ACC112 (cell line): Measurements from ENCODE around the gene LMAN2L.

Experiments used
- H2AFZ ChIP-seq: fragments of 200-600 bp; sonication (generic); one replicate; pipeline ENCODE4 v1.6.0; 2017; ENCODE audit warnings: antibody characterized with exemption, low read length; ENCODE audit not compliant: unreplicated experiment
- H3K27ac ChIP-seq: fragments of 200-600 bp; sonication (generic); 2 replicates; pipeline ENCODE4 v1.5.1; 2014; ENCODE audit warnings: low read depth, mild to moderate bottlenecking, antibody characterized with exemption, low read length, moderate library complexity
- H3K27me3 ChIP-seq: fragments of 200-600 bp; sonication (generic); 2 replicates; pipeline ENCODE4 v1.6.1; 2014; ENCODE audit warnings: mild to moderate bottlenecking, antibody characterized with exemption, low read length, moderate library complexity, mixed read lengths; ENCODE audit not compliant: insufficient read depth
- H3K36me3 ChIP-seq: fragments of 200-600 bp; sonication (generic); 2 replicates; pipeline ENCODE4 v1.6.1; 2016; ENCODE audit warnings: mild to moderate bottlenecking, antibody characterized with exemption, low read length, moderate library complexity, mixed read lengths; ENCODE audit not compliant: insufficient read depth
- H3K4me1 ChIP-seq: fragments of 200-600 bp; sonication (generic); one replicate; pipeline ENCODE4 v1.6.1; 2016; ENCODE audit warnings: low read length, mixed read lengths; ENCODE audit not compliant: insufficient read depth, unreplicated experiment, control insufficient read depth
- H3K4me3 ChIP-seq: fragments of 200-600 bp; sonication (generic); 2 replicates; pipeline ENCODE4 v1.5.1; 2014; ENCODE audit warnings: mild to moderate bottlenecking, low read depth, low read length
- H3K79me2 ChIP-seq: fragments of 200-600 bp; sonication (generic); one replicate; pipeline ENCODE4 v1.6.0; 2016; ENCODE audit warnings: low read length; ENCODE audit not compliant: control insufficient read depth, unreplicated experiment, insufficient read depth

LMAN2L gene

GRCh38 chr2:96685577-96686459 is 54.0 kb downstream of the LMAN2L start:
- Histone ChIP-seq H2AFZ (no peak overlapping the region), H3K36me3 (no peaks in the 10 kb centered on the region), H3K27ac (no peak overlapping the region), H3K27me3 (0 out of 2 replicates have a peak, but pooled peaks cover 4% of the 10 kb centered on the region), H3K4me1 (no peaks in the 10 kb centered on the region), H3K79me2 (no peaks in the 10 kb centered on the region), H3K4me3 (no peak overlapping the region)

GRCh38 chr2:96684883-96685576 is 54.8 kb downstream of the LMAN2L start:
- Histone ChIP-seq H2AFZ (no peak overlapping the region), H3K27ac (no peak overlapping the region), H3K4me1 (no peaks in the 10 kb centered on the region), H3K27me3 (peaks cover 10% of the 10 kb centered on the region; the same call in 1 of the 2 replicates), H3K79me2 (no peaks in the 10 kb centered on the region), H3K36me3 (no peaks in the 10 kb centered on the region), H3K4me3 (no peak overlapping the region)

- no peak overlapping the region for H3K4me3 ChIP-seq
- no peak overlapping the region for H2AFZ ChIP-seq
- H3K27ac ChIP-seq = no peak overlapping the region
- no peaks in the 10 kb centered on the region for H3K79me2 ChIP-seq
- no peaks in the 10 kb centered on the region for H3K36me3 ChIP-seq
- peaks cover 11% of the 10 kb centered on the region; the same call in 1 of the 2 replicates for H3K27me3 ChIP-seq
- no peaks in the 10 kb centered on the region for H3K4me1 ChIP-seq
Observed at GRCh38 chr2:96683972-96684820, 55.7 kb downstream of the LMAN2L start.

- Histone ChIP-seq H3K27ac (no peak overlapping the region), H3K4me1 (no peaks in the 10 kb centered on the region), H3K36me3 (no peaks in the 10 kb centered on the region), H3K27me3 (peaks cover 11% of the 10 kb centered on the region; the same call in 1 of the 2 replicates), H3K4me3 (no peak overlapping the region), H3K79me2 (no peaks in the 10 kb centered on the region), H2AFZ (no peak overlapping the region)
Observed at GRCh38 chr2:96683307-96683706, 56.6 kb downstream of the LMAN2L start.

GRCh38 chr2:96681540-96681939 is 58.3 kb downstream of the LMAN2L start:
- H3K4me3 ChIP-seq = no peak overlapping the region
- H2AFZ ChIP-seq = no peak overlapping the region
- no peaks in the 10 kb centered on the region for H3K79me2 ChIP-seq
- no peaks in the 10 kb centered on the region for H3K36me3 ChIP-seq
- no peaks in the 10 kb centered on the region for H3K4me1 ChIP-seq
- H3K27me3 ChIP-seq = peaks cover 11% of the 10 kb centered on the region; the same call in 1 of the 2 replicates
- no peak overlapping the region for H3K27ac ChIP-seq

GRCh38 chr2:96680561-96681141 is 59.2 kb downstream of the LMAN2L start:
- Histone ChIP-seq H3K4me1 (no peaks in the 10 kb centered on the region), H3K36me3 (no peaks in the 10 kb centered on the region), H3K27ac (no peak overlapping the region), H2AFZ (no peak overlapping the region), H3K4me3 (no peak overlapping the region), H3K27me3 (peaks cover 11% of the 10 kb centered on the region; the same call in 1 of the 2 replicates), H3K79me2 (no peaks in the 10 kb centered on the region)

GRCh38 chr2:96679848-96680247 is 60.0 kb downstream of the LMAN2L start:
- Histone ChIP-seq H3K4me3 (no peak overlapping the region), H2AFZ (no peak overlapping the region)

GRCh38 chr2:96669539-96670215 is 70.2 kb downstream of the LMAN2L start:
- H3K79me2 ChIP-seq = no peaks in the 10 kb centered on the region
- peaks cover 15% of the 10 kb centered on the region for H3K4me1 ChIP-seq
- no peak overlapping the region for H2AFZ ChIP-seq
- H3K27me3 ChIP-seq = no peaks in the 10 kb centered on the region
- H3K27ac ChIP-seq = no peak overlapping the region
- no peak overlapping the region for H3K4me3 ChIP-seq
- H3K36me3 ChIP-seq = no peaks in the 10 kb centered on the region

More at GRCh38 chr2:96679848-96680247, 60.0 kb downstream of the LMAN2L start:
- no peaks in the 10 kb centered on the region for H3K79me2 ChIP-seq
- no peaks in the 10 kb centered on the region for H3K36me3 ChIP-seq
- no peaks in the 10 kb centered on the region for H3K4me1 ChIP-seq
- no peak overlapping the region for H3K27ac ChIP-seq
- H3K27me3 ChIP-seq = peaks cover 8% of the 10 kb centered on the region; the same call in 1 of the 2 replicates

GRCh38 chr2:96668771-96669170 is 71.1 kb downstream of the LMAN2L start:
- no peak overlapping the region for H3K4me3 ChIP-seq
- H3K27ac ChIP-seq = no peak overlapping the region
- H3K79me2 ChIP-seq = no peaks in the 10 kb centered on the region
- H2AFZ ChIP-seq = no peak overlapping the region
- H3K36me3 ChIP-seq = no peaks in the 10 kb centered on the region
- H3K27me3 ChIP-seq = no peaks in the 10 kb centered on the region
- peaks cover 19% of the 10 kb centered on the region for H3K4me1 ChIP-seq
